HCT116 (cell line): Measurements from ENCODE around the gene C11orf91. TPM values are rescaled to one million over a fixed set of nuclear protein-coding genes. Genes with fewer than 3 reads are reported as not detected.

Experiments used
- ATAC-seq: fragments of 200-7000 bp; cut with Tn5 transposase; 2 replicates; pipeline ENCODE4 v1.9.1; 2020; ENCODE audit warnings: mild to moderate bottlenecking, moderate library complexity
- BruUV-seq: library from RNA; stranded (reverse); fragments of 400-500 nt; replicated peaks from 2 replicates; lab custom pipeline; 2021; lab: Mats Ljungman, UMichigan
- CTCF ChIA-PET: fragments of 300-600 bp; sonication (Branson Sonifier 250); formaldehyde crosslinking; loops from one replicate; lab custom pipeline; 2021; ENCODE audit warnings: antibody characterized with exemption; lab: Charles Lee
- POLR2A ChIA-PET: fragments of 300-600, 350-600 bp; sonication (Branson Sonifier 250); formaldehyde crosslinking; loops from one replicate; lab custom pipeline; 2021; ENCODE audit warnings: antibody characterized with exemption; lab: Charles Lee
- RAD21 ChIA-PET, 2 experiments: fragments of 300-600 bp; sonication (Branson Sonifier 250); formaldehyde crosslinking; loops; one replicate each; lab custom pipeline; 2023; ENCODE audit warnings: low total read pairs in 2 of 2; ENCODE audit not compliant: uncharacterized antibody in 2 of 2, unreplicated experiment in 2 of 2, low non-redundant PET in 1 of 2; lab: Charles Lee
- DNase-seq: peaks from one replicate; pipeline ENCODE4 v3.0.0-alpha.2; 2010; ENCODE audit warnings: low read depth, low spot score
- H2AFZ ChIP-seq: fragments of 200-600 bp; shearing (Covaris generic), sonication (generic); 2 replicates; pipeline ENCODE4 v1.6.1; 2017; ENCODE audit warnings: low read depth, mixed run types, mixed read lengths, antibody characterized with exemption, low read length; ENCODE audit not compliant: poor library complexity, severe bottlenecking
- H3K27ac ChIP-seq: 2 replicates; pipeline ENCODE4 v1.5.1; 2012; ENCODE audit warnings: low read depth, low read length
- H3K27me3 ChIP-seq: fragments of 200-600 bp; sonication (generic); 2 replicates; pipeline ENCODE4 v1.6.1; 2016; ENCODE audit warnings: mixed run types, low read length, mixed read lengths; ENCODE audit not compliant: insufficient read depth
- H3K36me3 ChIP-seq, 2 experiments: fragments of 200-500 bp in 1 of 2; fragments of 200-600 bp in 1 of 2; sonication (Bioruptor generic) in 1 of 2; sonication (generic) in 1 of 2; 2 replicates each; pipeline versions ENCODE4 v1.5.1 to v1.6.1; 2014 to 2016; ENCODE audit warnings: low read length in 2 of 2, inconsistent platforms in 1 of 2, mixed read lengths in 1 of 2, mixed run types in 1 of 2; ENCODE audit not compliant: insufficient read depth in 2 of 2, control insufficient read depth in 1 of 2
- H3K4me1 ChIP-seq, 2 experiments: fragments of 200-600 bp in 1 of 2; sonication (generic) in 1 of 2; 2 replicates each; pipeline versions ENCODE4 v1.5.1 to v1.6.1; 2012 to 2017; ENCODE audit warnings: low read length in 2 of 2, inconsistent platforms in 1 of 2, mild to moderate bottlenecking in 1 of 2, mixed read lengths in 1 of 2, mixed run types in 1 of 2, moderate library complexity in 1 of 2; ENCODE audit not compliant: insufficient read depth in 2 of 2, control insufficient read depth in 1 of 2
- H3K4me2 ChIP-seq: fragments of 200-600 bp; sonication (generic); 2 replicates; pipeline ENCODE4 v1.6.1; 2017; ENCODE audit warnings: mixed run types, low read length, mixed read lengths
- H3K4me3 ChIP-seq, 2 experiments: fragments of 200-600 bp in 1 of 2; sonication (generic) in 1 of 2; replicated peaks in 1 of 2; 2 replicates each; pipeline ENCODE4 v1.5.1; 2011 to 2016; ENCODE audit warnings: low read length in 2 of 2, control low read depth in 1 of 2, low read depth in 1 of 2, mild to moderate bottlenecking in 1 of 2, mixed read lengths in 1 of 2, mixed run types in 1 of 2
- H3K79me2 ChIP-seq: fragments of 200-600 bp; sonication (generic); 2 replicates; pipeline ENCODE4 v1.6.1; 2017; ENCODE audit warnings: mild to moderate bottlenecking, mixed run types, low read length, moderate library complexity, mixed read lengths; ENCODE audit not compliant: insufficient read depth
- H3K9ac ChIP-seq: fragments of 200-600 bp; sonication (generic); 2 replicates; pipeline ENCODE4 v1.6.1; 2016; ENCODE audit warnings: low read length, mixed read lengths
- H3K9me2 ChIP-seq: fragments of 200-600 bp; sonication (generic), shearing (Covaris generic); 2 replicates; pipeline ENCODE4 v1.6.1; 2017; ENCODE audit warnings: mixed run types, mild to moderate bottlenecking, moderate library complexity; ENCODE audit not compliant: insufficient read depth
- H3K9me3 ChIP-seq, 2 experiments: fragments of 200-500 bp in 1 of 2; fragments of 200-600 bp in 1 of 2; sonication (Bioruptor generic) in 1 of 2; sonication (generic) in 1 of 2; 2 replicates each; pipeline ENCODE4 v1.6.1; 2014 to 2017; ENCODE audit warnings: low read length in 2 of 2, mixed read lengths in 2 of 2, inconsistent platforms in 1 of 2, low read depth in 1 of 2, mild to moderate bottlenecking in 1 of 2, mixed run types in 1 of 2, moderate library complexity in 1 of 2; ENCODE audit not compliant: control insufficient read depth in 1 of 2, insufficient read depth in 1 of 2
- H4K20me1 ChIP-seq: fragments of 200-600 bp; sonication (generic), shearing (Covaris generic); 2 replicates; pipeline ENCODE4 v1.6.1; 2017; ENCODE audit warnings: mixed run types, mild to moderate bottlenecking, moderate library complexity; ENCODE audit not compliant: insufficient read depth
- EGR1 ChIP-seq: IDR thresholded peaks from 2 replicates; pipeline ENCODE4 v1.6.1; 2012; ENCODE audit warnings: low read depth
- EZH2 ChIP-seq: fragments of 200-600 bp; sonication (generic); IDR thresholded peaks from 2 replicates; pipeline ENCODE4 v1.6.1; 2017; ENCODE audit warnings: antibody characterized with exemption, mixed run types
- EZH2phosphoT487 ChIP-seq: fragments of 200-600 bp; IDR thresholded peaks from 2 replicates; pipeline ENCODE4 v1.6.1; 2018; ENCODE audit warnings: antibody characterized with exemption, borderline replicate concordance
- FOSL1 ChIP-seq: IDR thresholded peaks from 2 replicates; pipeline ENCODE4 v1.6.1; 2012; ENCODE audit warnings: low read depth
- JUND ChIP-seq: IDR thresholded peaks from 2 replicates; pipeline ENCODE4 v1.6.1; 2012
- POLR2A ChIP-seq: IDR thresholded peaks from 2 replicates; pipeline ENCODE4 v1.7.0; 2011; ENCODE audit warnings: borderline replicate concordance; ENCODE audit not compliant: insufficient read depth, insufficient read length; ENCODE audit errors: extremely low read depth
- POLR2AphosphoS5 ChIP-seq: IDR thresholded peaks from 2 replicates; pipeline ENCODE4 v1.6.1; 2011; ENCODE audit warnings: mild to moderate bottlenecking, low read depth, low read length, moderate library complexity
- SIN3A ChIP-seq: IDR thresholded peaks from 2 replicates; pipeline ENCODE4 v1.6.1; 2012; ENCODE audit warnings: low read depth
- SP1 ChIP-seq: IDR thresholded peaks from 2 replicates; pipeline ENCODE4 v1.6.1; 2012; ENCODE audit warnings: low read depth
- SRF ChIP-seq: IDR thresholded peaks from 2 replicates; pipeline ENCODE4 v1.6.1; 2012; ENCODE audit warnings: low read depth
- YY1 ChIP-seq: IDR thresholded peaks from 2 replicates; pipeline ENCODE4 v1.6.1; 2011; ENCODE audit warnings: low read length, low read depth, moderate library complexity, mild to moderate bottlenecking; ENCODE audit not compliant: insufficient replicate concordance; ENCODE audit errors: extremely low read depth
- intact Hi-C: fragments of 100-400 bp; cut with micrococcal nuclease; formaldehyde crosslinking; loops from 2 replicates; pipeline ENCODE4 v1.10.0; 2022
- total RNA-seq: library from RNA; stranded (reverse); gene quantifications from one replicate; pipeline ENCODE4 v1.2.1, GENCODE V29; 2021; ENCODE audit not compliant: unreplicated experiment
- TF ChIP-seq, protein P1 (sequence below): IDR thresholded peaks from 2 replicates; pipeline ENCODE4 v1.6.1; 2012
- TF ChIP-seq, protein P2 (sequence below): IDR thresholded peaks from 2 replicates; pipeline ENCODE4 v1.6.1; 2012; ENCODE audit warnings: low read depth

The C11orf91 gene
- total RNA-seq, 1 experiment from 2014 or later: 0.54 TPM

DNA sequence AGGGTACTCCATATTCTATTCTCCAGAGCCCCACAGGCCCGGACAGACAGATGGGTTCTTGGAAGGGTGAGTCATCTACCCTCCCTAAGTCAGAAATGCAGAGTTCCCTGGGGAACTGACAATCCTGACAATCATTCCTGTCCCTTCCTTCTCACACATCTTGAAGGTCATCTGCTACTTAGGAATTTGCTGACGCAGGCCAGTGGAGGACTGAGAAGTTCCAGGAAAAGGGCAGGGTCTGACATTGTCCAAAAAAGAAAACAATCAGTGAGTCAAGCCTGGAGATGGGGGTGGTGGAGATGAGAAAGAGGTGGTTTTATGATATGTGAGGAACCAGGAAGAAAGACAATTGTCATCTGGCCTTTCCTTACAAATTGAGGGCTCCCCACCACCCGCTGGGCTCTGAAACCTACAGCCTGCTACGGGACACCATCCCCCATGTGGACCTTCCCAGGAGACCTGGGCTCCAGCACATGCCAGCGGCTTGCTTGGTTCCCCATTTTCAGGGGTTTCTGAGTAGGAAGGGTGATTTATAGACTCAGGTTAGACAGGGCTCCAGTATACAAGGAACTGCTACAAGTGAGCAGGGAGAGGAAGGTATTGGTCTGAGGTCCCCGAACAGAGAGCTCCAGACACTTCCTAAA, 22.7 kb upstream of the C11orf91 start:
- ChIA-PET POLR2A (interaction anchor here (2.4 kb wide), 1 partner anchor 13 kb away, joined by 8 read pairs; the partner anchor contains the start of gene CD59), CTCF (interaction anchor here (0.9 to 1.8 kb wide), 2 partner anchors 19 to 361 kb away, joined by 4 to 9 read pairs; no protein-coding TSS in a partner anchor), RAD21 (interaction anchor here in 1 of 2 experiments (1.6 kb wide), 1 partner anchor 13 kb away, joined by 6 read pairs; the partner anchor contains the start of gene CD59)
- Histone ChIP-seq H2AFZ (no peak overlapping the region), H3K4me1 (peaks cover 30 to 46% of the 10 kb centered on the region in 2 experiments), H3K9me3 (no peaks in the 10 kb centered on the region), H3K27ac (peak overlapping the region; percentile 65), H4K20me1 (peaks cover 5% of the 10 kb centered on the region; the same call in 1 of the 2 replicates), H3K79me2 (peaks cover 82% of the 10 kb centered on the region), H3K4me3 (peak overlapping the region in 1 of 2 experiments; percentile 2; a peak in 2 of 4 replicates), H3K36me3 (peaks cover 5% of the 10 kb centered on the region in 2 experiments; a peak in 2 of 4 replicates), H3K9me2 (no peaks in the 10 kb centered on the region), H3K9ac (peak overlapping the region; percentile 52), H3K4me2 (peak overlapping the region; percentile 70), H3K27me3 (no peaks in the 10 kb centered on the region)
- DNase-seq: peak; percentile 72
- peak; percentile 74 for ATAC-seq
- no TSS peak for BruUV-seq
- TF ChIP-seq SP1: peak; percentile 53; the same call in 1 of the 2 replicates
- peak; percentile 58; the same call in 1 of the 2 replicates for TF ChIP-seq SIN3A
- peak; percentile 14; the same call in 1 of the 2 replicates for TF ChIP-seq FOSL1
- TF ChIP-seq, protein P1, sequence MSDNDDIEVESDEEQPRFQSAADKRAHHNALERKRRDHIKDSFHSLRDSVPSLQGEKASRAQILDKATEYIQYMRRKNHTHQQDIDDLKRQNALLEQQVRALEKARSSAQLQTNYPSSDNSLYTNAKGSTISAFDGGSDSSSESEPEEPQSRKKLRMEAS: peak; percentile 29; the same call in 1 of the 2 replicates
- TF ChIP-seq EGR1: no peak
- peak; percentile 59 for TF ChIP-seq JUND
- TF ChIP-seq POLR2A: no peak
- intact Hi-C loops: no loop called here

DNA sequence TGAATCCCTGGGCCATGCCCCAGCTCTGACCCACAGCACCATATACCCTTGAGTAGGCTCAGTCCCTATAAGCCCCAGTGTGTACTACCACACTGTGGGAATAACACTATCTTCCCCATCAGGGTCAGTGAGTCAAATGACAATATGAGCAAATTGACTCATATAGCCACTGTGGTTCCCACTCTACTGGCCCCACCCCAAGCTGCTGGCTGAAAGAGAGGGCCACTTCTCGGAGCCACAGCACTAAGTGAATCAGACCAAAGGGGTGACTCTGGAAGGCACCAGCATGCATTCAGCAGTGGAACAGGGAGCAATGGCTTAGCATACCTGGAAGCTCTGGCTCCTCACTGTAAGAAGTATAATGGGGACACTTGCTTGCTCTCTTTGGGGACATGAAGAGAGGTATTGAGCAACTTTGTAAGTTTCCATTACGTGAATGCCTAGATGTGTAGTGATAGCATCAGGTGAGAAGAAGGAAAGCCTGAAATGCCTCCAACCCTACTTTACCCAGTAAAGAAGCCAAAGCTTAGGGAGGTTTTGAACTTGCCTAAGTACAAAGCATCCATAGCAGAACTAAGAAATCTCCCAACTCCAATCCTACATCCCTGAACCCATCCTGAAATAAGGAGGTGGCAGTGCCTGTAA, 22.1 kb upstream of the C11orf91 start:
- Histone ChIP-seq H3K9me2 (no peaks in the 10 kb centered on the region), H3K36me3 (peaks cover 5% of the 10 kb centered on the region in 2 experiments; a peak in 2 of 4 replicates), H3K27ac (peak overlapping the region; percentile 65; the same call in 1 of the 2 replicates), H3K4me3 (0 out of 4 replicates have a peak overlapping the region, but pooled peaks of 1 of the 2 experiments have one; percentile 2), H3K79me2 (peaks cover 81% of the 10 kb centered on the region), H3K9ac (peak overlapping the region; percentile 52), H3K27me3 (no peaks in the 10 kb centered on the region), H2AFZ (no peak overlapping the region), H3K4me2 (peak overlapping the region; percentile 70), H3K4me1 (peaks cover 30 to 46% of the 10 kb centered on the region in 2 experiments), H3K9me3 (no peaks in the 10 kb centered on the region), H4K20me1 (peaks cover 5% of the 10 kb centered on the region; the same call in 1 of the 2 replicates)
- ChIA-PET RAD21 (no interaction called here), POLR2A (no interaction called here), CTCF (interaction anchor here (1.3 kb wide), 1 partner anchor 20 kb away, joined by 5 read pairs; no protein-coding TSS in a partner anchor)
- intact Hi-C loops: no loop called here
- DNase-seq (no peak), ATAC-seq (peak; percentile 20; the same call in 1 of the 2 replicates)
- no TSS peak for BruUV-seq
- TF ChIP-seq EGR1: no peak
- no peak for TF ChIP-seq YY1
- TF ChIP-seq EZH2phosphoT487: no peak
- no peak for TF ChIP-seq JUND
- TF ChIP-seq EZH2: no peak
- TF ChIP-seq SIN3A: no peak
- TF ChIP-seq SP1: no peak; the same call in 1 of the 2 replicates
- TF ChIP-seq POLR2A: no peak
- TF ChIP-seq, protein P2, sequence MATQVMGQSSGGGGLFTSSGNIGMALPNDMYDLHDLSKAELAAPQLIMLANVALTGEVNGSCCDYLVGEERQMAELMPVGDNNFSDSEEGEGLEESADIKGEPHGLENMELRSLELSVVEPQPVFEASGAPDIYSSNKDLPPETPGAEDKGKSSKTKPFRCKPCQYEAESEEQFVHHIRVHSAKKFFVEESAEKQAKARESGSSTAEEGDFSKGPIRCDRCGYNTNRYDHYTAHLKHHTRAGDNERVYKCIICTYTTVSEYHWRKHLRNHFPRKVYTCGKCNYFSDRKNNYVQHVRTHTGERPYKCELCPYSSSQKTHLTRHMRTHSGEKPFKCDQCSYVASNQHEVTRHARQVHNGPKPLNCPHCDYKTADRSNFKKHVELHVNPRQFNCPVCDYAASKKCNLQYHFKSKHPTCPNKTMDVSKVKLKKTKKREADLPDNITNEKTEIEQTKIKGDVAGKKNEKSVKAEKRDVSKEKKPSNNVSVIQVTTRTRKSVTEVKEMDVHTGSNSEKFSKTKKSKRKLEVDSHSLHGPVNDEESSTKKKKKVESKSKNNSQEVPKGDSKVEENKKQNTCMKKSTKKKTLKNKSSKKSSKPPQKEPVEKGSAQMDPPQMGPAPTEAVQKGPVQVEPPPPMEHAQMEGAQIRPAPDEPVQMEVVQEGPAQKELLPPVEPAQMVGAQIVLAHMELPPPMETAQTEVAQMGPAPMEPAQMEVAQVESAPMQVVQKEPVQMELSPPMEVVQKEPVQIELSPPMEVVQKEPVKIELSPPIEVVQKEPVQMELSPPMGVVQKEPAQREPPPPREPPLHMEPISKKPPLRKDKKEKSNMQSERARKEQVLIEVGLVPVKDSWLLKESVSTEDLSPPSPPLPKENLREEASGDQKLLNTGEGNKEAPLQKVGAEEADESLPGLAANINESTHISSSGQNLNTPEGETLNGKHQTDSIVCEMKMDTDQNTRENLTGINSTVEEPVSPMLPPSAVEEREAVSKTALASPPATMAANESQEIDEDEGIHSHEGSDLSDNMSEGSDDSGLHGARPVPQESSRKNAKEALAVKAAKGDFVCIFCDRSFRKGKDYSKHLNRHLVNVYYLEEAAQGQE: no peak
- no peak for TF ChIP-seq POLR2AphosphoS5
- TF ChIP-seq SRF: no peak
